K562 (cell line): ENCODE measurements around the gene TEX264. TPM values are rescaled to one million over a fixed set of nuclear protein-coding genes. Genes with fewer than 3 reads are reported as not detected.

ENCODE experiments used
- ATAC-seq: fragments of 200-7000 bp; cut with Tn5 transposase; 3 replicates; pipeline ENCODE4 v1.9.1; 2020; ENCODE audit warnings: moderate library complexity
- BruUV-seq: library from RNA; stranded (reverse); fragments of 400-500 nt; replicated peaks from 2 replicates; lab custom pipeline; 2021; lab: Mats Ljungman, UMichigan
- CTCF ChIA-PET: fragments of 300-600 bp; formaldehyde crosslinking; extraction: SDS; loops from one replicate; lab custom pipeline; 2021; ENCODE audit warnings: low intra/inter-chr PET ratio; lab: Yijun Ruan, JAX
- POLR2A ChIA-PET: fragments of 300-600, 350-650 bp; sonication (Branson Sonifier 250); formaldehyde crosslinking; extraction: SDS; loops from one replicate; lab custom pipeline; 2021; ENCODE audit warnings: antibody characterized with exemption, inconsistent platforms; lab: Yijun Ruan, JAX
- DNase-seq, 4 experiments: peaks; one replicate each; pipeline versions ENCODE4 v3.0.0 to v3.0.0-alpha.2; 2011 to 2018; ENCODE audit warnings: low spot score in 3 of 4, mixed read lengths in 3 of 4; ENCODE audit errors: extremely low read depth in 1 of 4
- FAIRE-seq: peaks from 2 replicates; lab custom pipeline; 2011; peaks lifted over from hg19 to GRCh38; lab: Jason Lieb, UNC
- H2AFZ ChIP-seq: 2 replicates; pipeline ENCODE4 v1.6.0; 2011; ENCODE audit warnings: low read depth, low read length, control low read depth, inconsistent platforms
- H3K27ac ChIP-seq: fragments of 200-600 bp; 3 replicates; pipeline ENCODE4 v1.8.0; 2011; ENCODE audit warnings: low read depth, mild to moderate bottlenecking, control low read depth, inconsistent platforms, low read length, moderate library complexity, mixed read lengths; ENCODE audit errors: extremely low read depth
- H3K27me3 ChIP-seq, 2 experiments: fragments of 300-600 bp in 1 of 2; 2 replicates in 1 of 2; 3 replicates in 1 of 2; pipeline versions ENCODE4 v1.6.0 to v1.8.0; 2011; ENCODE audit warnings: inconsistent platforms in 2 of 2, low read length in 2 of 2, mild to moderate bottlenecking in 1 of 2, mixed read lengths in 1 of 2, moderate library complexity in 1 of 2; ENCODE audit not compliant: control insufficient read depth in 2 of 2, insufficient read depth in 2 of 2
- H3K36me3 ChIP-seq: fragments of 300-600 bp; 3 replicates; pipeline ENCODE4 v1.8.0; 2011; ENCODE audit warnings: mild to moderate bottlenecking, low read length, inconsistent platforms; ENCODE audit not compliant: control insufficient read depth, insufficient read depth
- H3K4me1 ChIP-seq, 2 experiments: fragments of 200-600 bp in 1 of 2; replicated peaks in 1 of 2; 2 replicates in 1 of 2; 3 replicates in 1 of 2; pipeline versions ENCODE4 v1.5.1 to v1.8.0; 2011; ENCODE audit warnings: inconsistent platforms in 2 of 2, low read length in 2 of 2, mild to moderate bottlenecking in 1 of 2, mixed read lengths in 1 of 2, moderate library complexity in 1 of 2; ENCODE audit not compliant: control insufficient read depth in 2 of 2, insufficient read depth in 2 of 2
- H3K4me2 ChIP-seq: 2 replicates; pipeline ENCODE4 v1.6.1; 2011; ENCODE audit warnings: low read length, control low read depth, inconsistent platforms, mixed read lengths; ENCODE audit not compliant: insufficient read depth
- H3K4me3 ChIP-seq: fragments of 200-600 bp; sonication (generic), shearing (Covaris generic); 2 replicates; pipeline ENCODE4 v1.5.1; 2016; ENCODE audit warnings: control low read depth, inconsistent platforms
- H3K79me2 ChIP-seq: fragments of 200-600 bp; 3 replicates; pipeline ENCODE4 v1.8.0; 2011; ENCODE audit warnings: low read length, inconsistent platforms; ENCODE audit not compliant: control insufficient read depth, insufficient read depth
- H3K9ac ChIP-seq, 2 experiments: 2 replicates each; pipeline versions ENCODE4 v1.6.0 to v1.6.1; 2011; ENCODE audit warnings: low read depth in 2 of 2, low read length in 2 of 2, control low read depth in 1 of 2, inconsistent platforms in 1 of 2, mild to moderate bottlenecking in 1 of 2, mixed read lengths in 1 of 2; ENCODE audit not compliant: insufficient read depth in 1 of 2
- H3K9me1 ChIP-seq: one replicate; pipeline ENCODE4 v1.6.0; 2011; ENCODE audit warnings: inconsistent platforms, mild to moderate bottlenecking, low read length, moderate library complexity; ENCODE audit not compliant: control insufficient read depth, insufficient read depth
- H3K9me3 ChIP-seq: replicated peaks from 2 replicates; pipeline ENCODE4 v1.5.1; 2011; ENCODE audit warnings: low read depth, low read length, inconsistent platforms; ENCODE audit not compliant: control insufficient read depth, insufficient read depth
- H4K20me1 ChIP-seq: replicated peaks from 2 replicates; pipeline ENCODE4 v1.6.1; 2011; ENCODE audit warnings: low read length, inconsistent platforms, mixed read lengths; ENCODE audit not compliant: control insufficient read depth, insufficient read depth
- BCLAF1 ChIP-seq, 2 experiments: fragments of 450-650 bp in 1 of 2; IDR thresholded peaks; 2 replicates each; pipeline ENCODE4 v1.6.1; 2011 to 2017; ENCODE audit warnings: low read depth in 2 of 2, antibody characterized with exemption in 1 of 2, borderline replicate concordance in 1 of 2, low read length in 1 of 2, mild to moderate bottlenecking in 1 of 2, mixed read lengths in 1 of 2; ENCODE audit not compliant: control insufficient read depth in 1 of 2
- CEBPZ ChIP-seq: fragments of 150-350 bp; IDR thresholded peaks from 2 replicates; pipeline ENCODE4 v1.6.1; 2014; ENCODE audit warnings: low read depth, mild to moderate bottlenecking, low read length, borderline replicate concordance
- CGGBP1 ChIP-seq: fragments of 250-450 bp; sonication (Bioruptor Pico); IDR thresholded peaks from 2 replicates; pipeline ENCODE4 v1.9.0; 2021; ENCODE audit warnings: mild to moderate bottlenecking
- CHD1 ChIP-seq: fragments of 200-600 bp; sonication (generic); IDR thresholded peaks from one replicate; pipeline ENCODE4 v1.6.1; 2012; ENCODE audit warnings: mild to moderate bottlenecking, moderate library complexity, low read length, inconsistent platforms
- EHMT2 ChIP-seq: fragments of 450-650 bp; IDR thresholded peaks from 2 replicates; pipeline ENCODE4 v1.6.1; 2018; ENCODE audit warnings: antibody characterized with exemption
- EZH2 ChIP-seq: IDR thresholded peaks from 2 replicates; pipeline ENCODE4 v1.6.1; 2012; ENCODE audit warnings: low read depth, mild to moderate bottlenecking, inconsistent platforms, low read length, borderline replicate concordance
- FOS ChIP-seq: IDR thresholded peaks from 3 replicates; pipeline ENCODE4 v1.6.1; 2011; ENCODE audit not compliant: insufficient read length; ENCODE audit errors: extremely low read depth
- GATAD2A ChIP-seq: fragments of 450-650 bp; IDR thresholded peaks from 2 replicates; pipeline ENCODE4 v1.6.1; 2017
- HNRNPL ChIP-seq: fragments of 200-400 bp; formaldehyde crosslinking; IDR thresholded peaks from 2 replicates; pipeline ENCODE4 v1.6.1; 2017; ENCODE audit warnings: low read depth, mild to moderate bottlenecking, low read length
- KLF10 ChIP-seq: fragments of 250-450 bp; sonication (Bioruptor Pico); IDR thresholded peaks from 2 replicates; pipeline ENCODE4 v1.6.1; 2021; ENCODE audit warnings: matching md5 sums
- POLR2AphosphoS2 ChIP-seq: IDR thresholded peaks from 2 replicates; pipeline ENCODE4 v1.6.1; 2012; ENCODE audit warnings: low read length, improper control_type of control experiment
- ZFP1 ChIP-seq: fragments of 450-650 bp; formaldehyde crosslinking; IDR thresholded peaks from 2 replicates; pipeline ENCODE4 v1.4.0; 2020; ENCODE audit warnings: mild to moderate bottlenecking, mixed read lengths
- ZNF398 ChIP-seq: fragments of 250-450 bp; sonication (Bioruptor Pico); IDR thresholded peaks from 2 replicates; pipeline ENCODE4 v1.8.0; 2021; ENCODE audit warnings: moderate library complexity, mild to moderate bottlenecking, inconsistent platforms
- in situ Hi-C: fragments of 300-500 bp; cut with MboI; formaldehyde crosslinking; loops from 4 replicates; pipeline ENCODE4 v1.15.0; 2018; ENCODE audit warnings: inconsistent platforms, mixed read lengths
- intact Hi-C: fragments of 100-400 bp; cut with micrococcal nuclease; formaldehyde crosslinking; loops from 2 replicates; pipeline ENCODE4 v1.14.2; 2022
- polyA plus RNA-seq, 8 experiments: library from polyadenylated mRNA; depleted of rRNA in 4 of 8; stranded (reverse) in 5 of 8; unstranded in 3 of 8; fragments of >200 nt; fragmentation: Nextera tagmentation in 2 of 8; fragmentation: Illumina TruSeq in 1 of 8; extraction: Ambion mirVana in 2 of 8; extraction: Trizol in 1 of 8; gene quantifications; 2 replicates each; pipeline versions ENCODE4 v1.2.1 to v1.2.3, GENCODE V29; 2011 to 2014; ENCODE audit warnings: inconsistent platforms in 1 of 8, missing spikeins in 1 of 8
- total RNA-seq, 7 experiments: library from RNA; depleted of rRNA in 6 of 7; stranded (reverse); fragments of >200 nt in 6 of 7; fragmentation: Illumina TruSeq in 2 of 7; extraction: Trizol in 2 of 7; gene quantifications; 2 replicates each; pipeline versions ENCODE4 v1.2.1 to v1.2.3, GENCODE V29; 2011 to 2021; ENCODE audit warnings: low replicate concordance in 1 of 7

The TEX264 gene
- total and polyA plus RNA-seq, 9 of the 15 experiments (the other 6 are each of a cell fraction or from before 2014, with no cell fraction given), result 4.1 to 47.0 (median 31.0) TPM

GRCh38 chr3:51729042-51729633 lies 58.1 kb downstream of the TEX264 start:
- DNase-seq (no peak), FAIRE-seq (no peak), ATAC-seq (no peak)
- H3K36me3 ChIP-seq, result no peaks in the 10 kb centered on the region
- no peak overlapping the region for H3K4me2 ChIP-seq
- ChIA-PET POLR2A (interaction anchor here (0.6 kb wide), 1 partner anchor 324 kb away, joined by 4 read pairs; no protein-coding TSS in a partner anchor), CTCF (no interaction called here)
- no peak overlapping the region for H2AFZ ChIP-seq
- intact Hi-C loops, result no loop called here
- H4K20me1 ChIP-seq, result no peaks in the 10 kb centered on the region
- no peaks in the 10 kb centered on the region for H3K79me2 ChIP-seq
- H3K9ac ChIP-seq, result no peak overlapping the region
- in situ Hi-C loops, result no loop called here
- no TSS peak for BruUV-seq
- H3K27me3 ChIP-seq, result no peaks in the 10 kb centered on the region
- H3K4me1 ChIP-seq, result no peaks in the 10 kb centered on the region; a peak in 1 of 5 replicates
- H3K9me3 ChIP-seq, result no peaks in the 10 kb centered on the region
- H3K27ac ChIP-seq, result no peak overlapping the region
- H3K9me1 ChIP-seq, result no peaks in the 10 kb centered on the region
- H3K4me3 ChIP-seq, result no peak overlapping the region
- TF ChIP-seq CEBPZ (no peak), EZH2 (no peak), GATAD2A (no peak), ZFP1 (CRISPR knock-in tag) (no peak), FOS (no peak), CGGBP1 (CRISPR knock-in tag) (no peak), KLF10 (CRISPR knock-in tag) (no peak), CHD1 (no peak), EHMT2 (no peak), HNRNPL (no peak), ZNF398 (no peak), POLR2AphosphoS2 (no peak), BCLAF1 (IDR thresholded peaks at IDR 0.05; ENCODE audit: borderline replicate concordance in 1 of 2, control insufficient read depth in 1 of 2, low read depth in 2 of 2, low read length in 1 of 2) (no peak)
